GM13976 (cell line): ENCODE data around the gene SEC22B.
"Not testable (repeated sequence)": the region's sequence is repeated elsewhere in the genome, so short reads cannot be mapped to it uniquely, and the experiment has no call there.

Source experiments
- DNase-seq: peaks from one replicate; pipeline ENCODE4 v3.0.0; 2012; ENCODE audit warnings: low spot score
- in situ Hi-C: fragments of 300-500 bp; cut with MboI; formaldehyde crosslinking; loops from one replicate; pipeline ENCODE4 v1.12.0; 2022; ENCODE audit warnings: low sequenced_read_pairs, mixed read lengths, inconsistent platforms; ENCODE audit not compliant: unreplicated experiment

The SEC22B gene

GRCh38 chr1:120109656-120110055 is 66.7 kb downstream of the SEC22B start:
- DNase-seq, in situ Hi-C loops: not testable (repeated sequence)

DNA sequence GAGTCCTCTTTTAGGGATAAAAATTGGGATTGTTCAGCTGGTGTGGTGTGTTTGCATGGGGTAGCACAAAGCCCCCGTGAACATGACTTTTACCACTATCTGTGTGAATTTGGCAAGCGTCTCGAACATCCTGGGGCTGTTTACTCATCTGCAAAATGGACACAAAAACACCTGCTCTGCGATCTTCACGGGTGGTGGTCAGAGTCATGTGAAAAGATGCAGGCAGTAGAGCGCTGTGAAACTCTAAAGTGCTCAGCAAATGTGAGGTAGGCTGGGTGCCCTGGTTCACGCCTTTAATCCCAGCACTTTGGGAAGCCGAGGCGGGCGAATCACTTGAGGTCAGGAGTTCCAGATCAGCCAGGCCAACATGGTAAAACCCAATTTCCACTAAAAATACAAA is 67.1 kb downstream of the SEC22B start:
- in situ Hi-C loops, DNase-seq: not testable (repeated sequence)

DNA sequence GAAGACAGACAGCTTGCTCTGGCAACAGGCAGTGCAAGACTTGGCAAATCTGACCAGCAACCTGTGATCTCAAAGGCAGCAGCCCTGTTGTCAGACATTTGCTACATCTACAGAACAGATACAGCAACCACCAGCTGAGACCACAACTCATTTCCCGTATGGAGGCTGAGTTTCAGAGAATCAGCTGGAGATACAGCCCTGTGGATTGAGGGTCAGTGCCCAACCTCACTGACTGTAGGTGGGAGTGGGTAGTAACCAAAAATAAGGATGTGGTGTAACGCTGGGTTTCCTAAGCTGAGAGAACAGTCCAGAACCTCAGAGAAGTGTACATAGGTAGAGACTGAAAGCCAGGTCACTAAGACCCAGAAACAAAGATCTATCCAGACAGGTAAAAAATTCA is 71.0 kb downstream of the SEC22B start:
- in situ Hi-C loops, DNase-seq: not testable (repeated sequence)

GRCh38 chr1:120103768-120104167 is 72.6 kb downstream of the SEC22B start:
- in situ Hi-C loops, DNase-seq: not testable (repeated sequence)

- in situ Hi-C loops, DNase-seq: not testable (repeated sequence)
Measured at GRCh38 chr1:120101593-120101992, 74.7 kb downstream of the SEC22B start.
